A549 treated with DMSO at 1 μM for 4 hours (cell line): Measurements from ENCODE around the gene MT1E. TPM values are rescaled to one million over a fixed set of nuclear protein-coding genes. Genes with fewer than 3 reads are reported as not detected.

ENCODE experiments used
- total RNA-seq: library from RNA; stranded (reverse); fragments of 200-300 nt; extraction: Qiagen RNA extraction; gene quantifications from 5 replicates; pipeline ENCODE4 v1.2.3, GENCODE V29; 2022; ENCODE audit warnings: low read depth

Gene MT1E
- not detected in 5 replicates for total RNA-seq

GRCh38 chr16:56625140-56625942, at the start of gene MT1E:
Gene MT1E, plus strand, starts transcription at chr16:56625781. Its CDS starts 71 bp downstream, at chr16:56625852.

DNA sequence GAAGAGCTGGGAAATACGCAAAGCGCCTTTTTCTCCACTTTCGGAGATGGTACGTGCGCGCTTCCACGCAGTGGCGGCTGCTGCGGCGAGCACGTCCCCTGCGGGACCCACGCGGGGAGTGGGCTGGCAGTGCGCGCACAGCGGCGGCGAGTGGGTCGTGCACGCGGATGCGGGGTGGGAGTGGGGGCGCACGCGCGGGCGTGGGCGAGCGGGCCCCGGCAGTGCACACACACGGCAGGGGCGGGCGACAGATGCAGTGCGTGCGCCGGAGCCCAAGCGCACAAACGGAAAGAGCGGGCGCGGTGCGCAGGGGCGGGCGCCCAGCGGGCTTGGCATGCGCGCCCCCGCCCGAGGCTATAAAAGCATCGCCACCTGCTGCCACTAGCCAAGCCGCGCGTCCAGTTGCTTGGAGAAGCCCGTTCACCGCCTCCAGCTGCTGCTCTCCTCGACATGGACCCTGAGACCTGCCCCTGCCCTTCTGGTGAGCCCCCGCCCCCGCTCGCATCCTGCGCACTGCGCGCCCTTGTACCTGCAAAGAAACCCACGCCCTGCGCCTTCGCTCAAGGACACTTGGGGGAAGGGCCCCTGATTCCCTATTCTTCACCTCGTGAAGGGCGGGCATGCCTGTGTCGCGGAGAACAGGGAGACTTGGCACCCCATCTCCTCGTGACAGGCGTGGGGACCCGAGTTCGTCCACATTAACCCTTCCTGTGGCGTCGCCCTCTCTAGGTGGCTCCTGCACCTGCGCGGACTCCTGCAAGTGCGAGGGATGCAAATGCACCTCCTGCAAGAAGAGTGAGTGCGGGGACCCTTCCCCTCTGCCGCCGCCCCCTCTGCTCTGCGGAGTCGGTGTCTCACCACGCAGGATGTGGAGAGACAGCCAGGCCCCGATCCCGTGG, 36.2 kb upstream of the MT1E start, which contains the start of gene MT3:
MT3 (plus strand) TSS at position 388 of the 899 bp plus-strand sequence; CDS start at position 451, 63 bp downstream.

DNA sequence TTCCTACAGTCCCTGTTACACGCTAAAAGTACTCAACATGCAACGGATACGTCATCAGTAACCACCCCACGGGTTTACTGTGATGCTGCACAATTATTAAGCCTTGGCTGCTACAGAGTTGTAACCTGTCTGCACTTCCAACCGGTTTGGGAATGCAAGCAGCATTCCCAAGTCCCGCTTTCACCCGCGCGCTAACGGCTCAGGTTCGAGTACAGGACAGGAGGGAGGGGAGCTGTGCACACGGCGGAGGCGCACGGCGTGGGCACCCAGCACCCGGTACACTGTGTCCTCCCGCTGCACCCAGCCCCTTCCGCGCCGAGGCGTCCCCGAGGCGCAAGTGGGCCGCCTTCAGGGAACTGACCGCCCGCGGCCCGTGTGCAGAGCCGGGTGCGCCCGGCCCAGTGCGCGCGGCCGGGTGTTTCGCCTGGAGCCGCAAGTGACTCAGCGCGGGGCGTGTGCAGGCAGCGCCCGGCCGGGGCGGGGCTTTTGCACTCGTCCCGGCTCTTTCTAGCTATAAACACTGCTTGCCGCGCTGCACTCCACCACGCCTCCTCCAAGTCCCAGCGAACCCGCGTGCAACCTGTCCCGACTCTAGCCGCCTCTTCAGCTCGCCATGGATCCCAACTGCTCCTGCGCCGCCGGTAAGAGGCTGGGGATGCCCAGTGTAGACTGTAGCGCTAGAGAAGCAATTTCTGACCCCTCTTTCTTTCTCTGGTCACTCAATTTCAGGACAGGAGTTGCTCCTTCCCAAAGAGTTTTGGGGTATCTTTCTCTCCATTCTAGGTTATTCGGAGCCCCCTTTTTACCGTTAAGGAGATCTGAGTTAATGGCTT, 17.3 kb upstream of the MT1E start, which contains the start of gene MT2A:
MT2A (plus strand) TSS at position 542 of the 833 bp plus-strand sequence; CDS start at position 614, 72 bp downstream.

DNA sequence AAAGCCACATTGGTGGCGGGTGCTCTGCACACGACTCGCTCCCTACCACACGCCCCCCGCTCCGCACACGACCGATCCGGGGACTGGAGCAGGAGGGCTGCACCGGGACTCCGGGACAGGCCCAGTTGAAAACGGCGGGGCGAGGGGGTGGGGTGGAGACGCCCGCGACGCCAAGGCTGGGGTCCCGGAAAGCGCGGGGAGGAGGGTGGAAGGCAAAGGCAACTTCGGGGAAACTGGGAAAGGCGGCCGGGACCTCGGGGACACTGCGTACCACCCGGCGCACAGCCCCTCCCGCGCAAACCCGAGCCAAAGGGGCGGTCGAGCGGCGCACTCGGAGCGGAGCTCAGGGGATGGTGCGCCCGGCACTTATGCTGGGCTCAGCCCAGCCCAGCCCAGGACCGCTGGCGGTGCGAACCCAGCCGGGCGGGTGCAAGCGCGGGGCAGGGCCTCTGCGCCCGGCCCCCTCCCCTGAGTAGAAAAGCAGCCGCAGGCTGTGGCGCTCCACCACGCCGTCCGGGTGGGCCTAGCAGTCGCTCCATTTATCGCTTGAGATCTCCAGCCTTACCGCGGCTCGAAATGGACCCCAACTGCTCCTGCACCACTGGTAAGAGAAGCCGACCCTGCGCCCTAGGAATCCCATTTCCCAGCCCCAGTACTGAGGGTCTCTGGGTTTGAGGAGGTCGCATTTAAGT, 6.7 kb downstream of the MT1E start, which contains the start of gene MT1M:
MT1M (plus strand) TSS at position 504 of the 692 bp plus-strand sequence; CDS start at position 577, 73 bp downstream.

DNA sequence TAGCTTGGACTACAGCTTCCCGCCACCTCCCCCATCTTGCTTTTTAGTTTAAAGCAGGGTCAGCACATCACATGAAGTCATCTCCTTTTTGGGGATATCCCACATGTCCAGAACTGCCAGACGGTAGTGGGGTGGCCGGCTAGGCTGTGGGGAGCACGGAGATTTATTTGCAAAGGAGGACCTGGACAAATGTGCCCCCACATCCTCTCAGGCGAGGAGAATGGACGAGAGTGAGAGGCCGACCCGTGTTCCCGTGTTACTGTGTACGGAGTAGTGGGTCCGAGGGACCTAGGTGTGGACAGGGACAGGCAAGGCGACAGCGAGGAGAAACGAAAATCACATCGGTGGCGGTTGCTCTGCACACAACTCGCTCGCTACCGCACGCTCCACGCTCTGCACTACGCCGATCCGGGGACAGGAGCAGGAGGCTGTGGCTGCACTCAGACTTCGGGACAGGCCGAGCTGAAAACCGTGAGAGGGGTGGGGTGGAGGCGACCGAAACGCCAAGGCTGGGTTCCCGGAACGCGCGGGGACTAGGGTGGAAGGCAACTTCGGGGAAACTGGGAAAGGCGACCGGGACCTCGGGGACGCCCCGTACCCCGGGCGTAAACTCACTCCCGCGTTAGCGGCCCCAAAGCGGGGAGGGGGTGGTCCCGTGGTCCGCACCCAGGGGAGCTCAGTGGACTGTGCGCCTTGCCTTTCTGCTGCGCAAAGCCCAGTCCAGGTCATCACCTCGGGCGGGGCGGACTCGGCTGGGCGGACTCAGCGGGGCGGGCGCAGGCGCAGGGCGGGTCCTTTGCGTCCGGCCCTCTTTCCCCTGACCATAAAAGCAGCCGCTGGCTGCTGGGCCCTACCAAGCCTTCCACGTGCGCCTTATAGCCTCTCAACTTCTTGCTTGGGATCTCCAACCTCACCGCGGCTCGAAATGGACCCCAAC, 12.5 kb downstream of the MT1E start, which contains the start of gene MT1A:
MT1A (plus strand) TSS at position 853 of the 937 bp plus-strand sequence; CDS start at position 926, 73 bp downstream.

DNA sequence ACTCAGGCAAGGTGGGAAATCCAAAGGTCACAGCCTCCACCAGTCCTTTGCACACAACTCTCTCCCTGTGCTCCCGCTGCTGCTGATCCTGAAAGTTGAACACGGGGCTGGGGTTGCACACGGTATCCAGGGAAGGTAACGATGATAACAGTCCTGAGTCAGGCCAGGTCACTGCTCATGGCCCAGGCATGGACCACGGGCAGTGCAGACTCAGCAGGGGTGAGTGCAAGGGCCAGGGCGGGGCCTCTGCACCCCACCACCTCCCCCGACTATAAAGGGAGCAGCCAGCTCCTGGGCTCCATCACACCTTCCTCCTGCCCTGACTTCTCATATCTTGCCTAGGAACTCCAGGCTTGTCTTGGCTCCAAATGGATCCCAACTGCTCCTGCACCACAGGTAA, 26.0 kb downstream of the MT1E start, which contains the start of gene MT1B:
MT1B (plus strand) TSS at position 301 of the 400 bp plus-strand sequence; CDS start at position 369, 68 bp downstream.

GRCh38 chr16:56657555-56658326, 32.2 kb downstream of the MT1E start, which contains the start of gene MT1F:
Gene MT1F, plus strand, starts transcription at chr16:56657959. Its CDS starts 100 bp downstream, at chr16:56658059.

DNA sequence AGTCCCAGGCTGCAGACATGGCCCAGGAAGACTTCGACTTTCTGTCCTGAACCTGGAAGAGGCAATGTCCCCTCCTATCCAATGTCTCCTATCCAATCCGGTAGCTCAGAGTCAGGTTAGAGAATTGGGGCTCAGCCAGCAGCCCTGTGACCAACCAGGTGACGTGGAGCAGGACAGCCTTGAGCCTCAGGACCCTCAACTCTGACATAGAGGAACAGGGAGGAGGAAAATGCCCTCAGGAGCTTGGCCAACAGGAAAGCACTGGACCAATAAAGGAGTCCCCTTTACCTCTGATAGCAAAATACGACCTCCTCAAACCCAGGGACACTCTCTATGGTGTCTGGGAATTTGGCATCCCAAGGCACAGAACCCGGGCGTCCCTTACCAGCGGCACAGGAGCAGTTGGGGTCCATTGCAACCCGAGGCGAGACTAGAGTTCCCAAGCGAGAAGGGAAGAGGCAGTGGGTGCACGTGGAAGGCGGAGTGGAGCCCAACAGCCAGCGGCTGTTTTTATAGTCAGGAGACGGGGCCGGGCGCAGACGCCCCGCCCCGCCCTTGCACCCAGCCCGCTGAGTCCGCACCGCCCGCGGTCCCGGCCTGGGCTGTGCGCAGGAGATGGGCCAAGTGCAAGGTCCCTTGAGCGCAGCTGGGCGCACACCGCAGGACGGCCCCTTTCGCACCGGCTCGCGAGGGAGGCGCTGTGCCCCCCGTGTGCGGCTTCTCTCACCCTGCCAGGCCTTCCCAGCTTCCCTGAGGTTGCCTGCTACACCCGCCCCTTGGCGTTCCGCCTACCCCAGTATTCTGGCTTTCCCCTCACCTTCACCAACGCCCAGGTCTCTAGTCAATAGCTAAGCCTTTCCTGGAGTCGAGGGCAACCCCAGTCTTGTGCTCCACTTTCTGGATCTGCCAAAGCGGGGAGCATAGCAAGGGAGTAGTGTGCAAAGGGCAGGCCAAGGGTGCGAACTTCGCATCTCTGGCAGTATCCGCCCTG, 42.3 kb downstream of the MT1E start, which contains the start of gene MT1G:
MT1G (minus strand) TSS at position 485 of the 991 bp plus-strand sequence; CDS start at position 413, 72 bp downstream.

GRCh38 chr16:56669005-56669839, 43.6 kb downstream of the MT1E start, which contains the start of gene MT1H:
Gene MT1H, plus strand, starts transcription at chr16:56669814. Its CDS starts 71 bp downstream, at chr16:56669885.

Other genes with a start within 250 kb of the MT1E start
- 58.9 to 65.8 TPM (median 64.0 TPM) in 5 replicates for gene AMFR, start 200.2 kb upstream of the MT1E start, total RNA-seq
- gene NUDT21, start 174.4 kb upstream of the MT1E start, total RNA-seq, result 111 to 132 TPM (median 118 TPM) in 5 replicates
- 68.3 to 93.1 TPM (median 78.2 TPM) in 5 replicates for gene OGFOD1, start 174.2 kb upstream of the MT1E start, total RNA-seq
- 13.0 to 23.1 TPM (median 19.0 TPM) in 5 replicates for gene BBS2, start 105.8 kb upstream of the MT1E start, total RNA-seq
- not detected in 5 replicates for gene MT4, start 60.7 kb upstream of the MT1E start, total RNA-seq
- gene MT3, start 36.3 kb upstream of the MT1E start, total RNA-seq, result 0.41 TPM in 1 of 5 replicates, not detected in the others
- 570 to 812 TPM (median 625 TPM) in 5 replicates for gene MT2A, start 17.2 kb upstream of the MT1E start, total RNA-seq
- gene MT1M, start 6.9 kb downstream of the MT1E start, total RNA-seq, result not detected in 5 replicates
- 15.4 to 17.7 TPM (median 15.7 TPM) in 5 replicates for gene MT1A, start 12.9 kb downstream of the MT1E start, total RNA-seq
- gene MT1B, start 26.1 kb downstream of the MT1E start, total RNA-seq, result not detected in 5 replicates
- 8.5 to 17.3 TPM (median 12.5 TPM) in 5 replicates for gene MT1F, start 32.2 kb downstream of the MT1E start, total RNA-seq
- gene MT1G, start 42.3 kb downstream of the MT1E start, total RNA-seq, result not detected in 5 replicates
- not detected in 5 replicates for gene MT1H, start 44.0 kb downstream of the MT1E start, total RNA-seq
- 148 to 278 TPM (median 167 TPM) in 5 replicates for gene MT1X, start 56.7 kb downstream of the MT1E start, total RNA-seq
- 90.0 to 103 TPM (median 96.8 TPM) in 5 replicates for gene NUP93, start 104.3 kb downstream of the MT1E start, total RNA-seq
- gene SLC12A3, start 239.4 kb downstream of the MT1E start, total RNA-seq, result 0.02 TPM in 2 of 5 replicates, not detected in the others